Measurements from ENCODE around the gene EPHA7.

EPHA7 gene

GRCh38 chr6:93329301-93330000 is 89.9 kb downstream of the EPHA7 start:
- DNase-seq (ENCODE audit: low read depth) = no peak
- no peak overlapping the region for H3K4me3 ChIP-seq (ENCODE audit: low read length)
- no peak for TF ChIP-seq CTCF (conservative IDR thresholded peaks at IDR 0.05; ENCODE audit: low read depth, low read length)

- no peak for DNase-seq (ENCODE audit: low read depth)
- no peak for TF ChIP-seq CTCF (conservative IDR thresholded peaks at IDR 0.05; ENCODE audit: low read depth, low read length)
- H3K4me3 ChIP-seq (ENCODE audit: low read length) = no peak overlapping the region
Measured at GRCh38 chr6:93327857-93328256, 91.5 kb downstream of the EPHA7 start.

- no peak overlapping the region for H3K4me3 ChIP-seq (ENCODE audit: low read length)
- TF ChIP-seq CTCF (conservative IDR thresholded peaks at IDR 0.05; ENCODE audit: low read depth, low read length) = no peak
- no peak for DNase-seq (ENCODE audit: low read depth)
Measured at GRCh38 chr6:93325761-93326160, 93.6 kb downstream of the EPHA7 start.

- no peak overlapping the region for H3K4me3 ChIP-seq (ENCODE audit: low read length)
- no peak for DNase-seq (ENCODE audit: low read depth)
- no peak for TF ChIP-seq CTCF (conservative IDR thresholded peaks at IDR 0.05; ENCODE audit: low read depth, low read length)
Measured at GRCh38 chr6:93323630-93324029, 95.7 kb downstream of the EPHA7 start.

GRCh38 chr6:93322651-93323050 is 96.7 kb downstream of the EPHA7 start:
- H3K4me3 ChIP-seq (ENCODE audit: low read length) = no peak overlapping the region
- DNase-seq (ENCODE audit: low read depth) = no peak
- TF ChIP-seq CTCF (conservative IDR thresholded peaks at IDR 0.05; ENCODE audit: low read depth, low read length) = no peak

- no peak overlapping the region for H3K4me3 ChIP-seq (ENCODE audit: low read length)
- no peak for TF ChIP-seq CTCF (conservative IDR thresholded peaks at IDR 0.05; ENCODE audit: low read depth, low read length)
- DNase-seq (ENCODE audit: low read depth) = no peak
Measured at GRCh38 chr6:93319304-93319703, 100.1 kb downstream of the EPHA7 start.

GRCh38 chr6:93318121-93318520 is 101.2 kb downstream of the EPHA7 start:
- H3K4me3 ChIP-seq (ENCODE audit: low read length) = no peak overlapping the region
- no peak for DNase-seq (ENCODE audit: low read depth)
- no peak for TF ChIP-seq CTCF (conservative IDR thresholded peaks at IDR 0.05; ENCODE audit: low read depth, low read length)

Measured in retinal pigment epithelial cell (primary cell).